Measurements from ENCODE around the gene CIAO3.

CIAO3 gene

GRCh38 chr16:716768-717325 is 23.9 kb downstream of the CIAO3 start:
- H3K27ac ChIP-seq (ENCODE audit: low read depth, low read length): no peak overlapping the region
- H2AK5ac ChIP-seq (ENCODE audit: low read length): no peak overlapping the region
- H3K4me3 ChIP-seq (ENCODE audit: low read depth, low read length): no peak overlapping the region
- H3K36me3 ChIP-seq (ENCODE audit: control insufficient read depth in 1 of 2, insufficient read depth in 2 of 2, low read length in 2 of 2): no peaks in the 10 kb centered on the region
- peaks cover 15% of the 10 kb centered on the region for H3K9me3 ChIP-seq (ENCODE audit: insufficient read depth, low read depth, low read length)
- no peak overlapping the region for H2BK120ac ChIP-seq (ENCODE audit: insufficient read depth, low read length, poor library complexity)
- H2BK5ac ChIP-seq (ENCODE audit: low read depth, low read length, poor library complexity): no peak overlapping the region
- DNase-seq: no peak
- no peak overlapping the region for H3K23ac ChIP-seq (ENCODE audit: low read length)
- H2AFZ ChIP-seq (ENCODE audit: insufficient read depth, low read length, poor library complexity): no peak overlapping the region
- no peak overlapping the region for H3K14ac ChIP-seq (ENCODE audit: low read length)
- H3K27me3 ChIP-seq (ENCODE audit: insufficient read depth, low read length): peaks cover 12% of the 10 kb centered on the region
- H2BK12ac ChIP-seq (ENCODE audit: low read length): no peak overlapping the region
- no peak overlapping the region for H3K4me2 ChIP-seq (ENCODE audit: low read length)
- no peak overlapping the region for H3K9ac ChIP-seq (ENCODE audit: low read length)
- no CpG with 5 or more reads among the region's 29 CpGs for WGBS (ENCODE audit: extremely low coverage, insufficient coverage, insufficient read length)
- H4K12ac ChIP-seq (ENCODE audit: low read depth, low read length): no peak overlapping the region
- H3K79me2 ChIP-seq (ENCODE audit: control insufficient read depth, insufficient read depth, low read length, poor library complexity): peaks cover 6% of the 10 kb centered on the region
- no peak overlapping the region for H3K4ac ChIP-seq (ENCODE audit: low read depth, low read length)
- H3K79me1 ChIP-seq (ENCODE audit: low read length): peaks cover 11% of the 10 kb centered on the region
- no peak overlapping the region for H3K18ac ChIP-seq (ENCODE audit: low read length)
- H3K4me1 ChIP-seq (ENCODE audit: control insufficient read depth in 1 of 2, insufficient read depth in 2 of 2, low read length in 2 of 2): peaks cover 30 to 35% of the 10 kb centered on the region in 2 experiments
- H4K8ac ChIP-seq (ENCODE audit: low read depth, low read length): no peak overlapping the region
- H4K91ac ChIP-seq (ENCODE audit: low read depth, low read length): no peak overlapping the region

- Histone ChIP-seq H3K4ac (ENCODE audit: low read depth, low read length) (no peak overlapping the region), H3K14ac (ENCODE audit: low read length) (no peak overlapping the region), H2BK5ac (ENCODE audit: low read depth, low read length, poor library complexity) (no peak overlapping the region), H3K23ac (ENCODE audit: low read length) (no peak overlapping the region), H3K9me3 (ENCODE audit: insufficient read depth, low read depth, low read length) (peaks cover 12% of the 10 kb centered on the region), H3K79me2 (ENCODE audit: control insufficient read depth, insufficient read depth, low read length, poor library complexity) (peaks cover 6% of the 10 kb centered on the region), H2BK120ac (ENCODE audit: insufficient read depth, low read length, poor library complexity) (no peak overlapping the region), H3K4me2 (ENCODE audit: low read length) (no peak overlapping the region), H2AFZ (ENCODE audit: insufficient read depth, low read length, poor library complexity) (no peak overlapping the region), H4K12ac (ENCODE audit: low read depth, low read length) (no peak overlapping the region), H3K79me1 (ENCODE audit: low read length) (peaks cover 9% of the 10 kb centered on the region), H3K27ac (ENCODE audit: low read depth, low read length) (no peak overlapping the region), H3K27me3 (ENCODE audit: insufficient read depth, low read length) (peaks cover 12% of the 10 kb centered on the region), H3K4me1 (ENCODE audit: control insufficient read depth in 1 of 2, insufficient read depth in 2 of 2, low read length in 2 of 2) (peaks cover 24 to 30% of the 10 kb centered on the region in 2 experiments), H2AK5ac (ENCODE audit: low read length) (no peak overlapping the region), H3K36me3 (ENCODE audit: control insufficient read depth in 1 of 2, insufficient read depth in 2 of 2, low read length in 2 of 2) (no peaks in the 10 kb centered on the region), H3K18ac (ENCODE audit: low read length) (no peak overlapping the region), H3K4me3 (ENCODE audit: low read depth, low read length) (no peak overlapping the region), H3K9ac (ENCODE audit: low read length) (no peak overlapping the region), H4K91ac (ENCODE audit: low read depth, low read length) (no peak overlapping the region), H2BK12ac (ENCODE audit: low read length) (no peak overlapping the region), H4K8ac (ENCODE audit: low read depth, low read length) (no peak overlapping the region)
- DNase-seq: no peak
- no CpG with 5 or more reads among the region's 12 CpGs for WGBS (ENCODE audit: extremely low coverage, insufficient coverage, insufficient read length)
These were observed 24.6 kb downstream of the CIAO3 start for GRCh38 chr16:716200-716568.

- peaks cover 24 to 28% of the 10 kb centered on the region in 2 experiments for H3K4me1 ChIP-seq (ENCODE audit: control insufficient read depth in 1 of 2, insufficient read depth in 2 of 2, low read length in 2 of 2)
- no peaks in the 10 kb centered on the region for H3K36me3 ChIP-seq (ENCODE audit: control insufficient read depth in 1 of 2, insufficient read depth in 2 of 2, low read length in 2 of 2)
- peaks cover 12% of the 10 kb centered on the region for H3K9me3 ChIP-seq (ENCODE audit: insufficient read depth, low read depth, low read length)
- no peak overlapping the region for H2BK120ac ChIP-seq (ENCODE audit: insufficient read depth, low read length, poor library complexity)
- H4K91ac ChIP-seq (ENCODE audit: low read depth, low read length): no peak overlapping the region
- H3K14ac ChIP-seq (ENCODE audit: low read length): no peak overlapping the region
- H3K79me1 ChIP-seq (ENCODE audit: low read length): peaks cover 4% of the 10 kb centered on the region
- H3K23ac ChIP-seq (ENCODE audit: low read length): no peak overlapping the region
- H3K4me2 ChIP-seq (ENCODE audit: low read length): peak overlapping the region; percentile 93
- no peak overlapping the region for H3K9ac ChIP-seq (ENCODE audit: low read length)
- no peak for DNase-seq
- H3K27ac ChIP-seq (ENCODE audit: low read depth, low read length): no peak overlapping the region
- no peak overlapping the region for H3K18ac ChIP-seq (ENCODE audit: low read length)
- H2AK5ac ChIP-seq (ENCODE audit: low read length): no peak overlapping the region
- peaks cover 12% of the 10 kb centered on the region for H3K27me3 ChIP-seq (ENCODE audit: insufficient read depth, low read length)
- no peak overlapping the region for H3K4ac ChIP-seq (ENCODE audit: low read depth, low read length)
- peak overlapping the region; percentile 40 for H4K8ac ChIP-seq (ENCODE audit: low read depth, low read length)
- H4K12ac ChIP-seq (ENCODE audit: low read depth, low read length): no peak overlapping the region
- H3K4me3 ChIP-seq (ENCODE audit: low read depth, low read length): peak overlapping the region; percentile 67
- WGBS (ENCODE audit: extremely low coverage, insufficient coverage, insufficient read length): no CpG with 5 or more reads among the region's 74 CpGs
- H2AFZ ChIP-seq (ENCODE audit: insufficient read depth, low read length, poor library complexity): no peak overlapping the region
- no peak overlapping the region for H2BK12ac ChIP-seq (ENCODE audit: low read length)
- peaks cover 2% of the 10 kb centered on the region for H3K79me2 ChIP-seq (ENCODE audit: control insufficient read depth, insufficient read depth, low read length, poor library complexity)
- H2BK5ac ChIP-seq (ENCODE audit: low read depth, low read length, poor library complexity): no peak overlapping the region
These were observed 25.2 kb downstream of the CIAO3 start for GRCh38 chr16:715477-716199.

GRCh38 chr16:714558-715476 is 26.0 kb downstream of the CIAO3 start, which contains the start of gene METRN:
METRN (plus strand) TSS chr16:715118; CDS start chr16:715290, 172 bp downstream.
- H3K18ac ChIP-seq (ENCODE audit: low read length): no peak within 1 kb of the TSS

More at GRCh38 chr16:714558-715476, 26.0 kb downstream of the CIAO3 start, which contains the start of gene METRN:
- H3K23ac ChIP-seq (ENCODE audit: low read length): no peak within 1 kb of the TSS
- peak within 1 kb of the TSS; percentile 74 for H4K8ac ChIP-seq (ENCODE audit: low read depth, low read length)
- H2AFZ ChIP-seq (ENCODE audit: insufficient read depth, low read length, poor library complexity): no peak within 1 kb of the TSS
- DNase-seq: peak; percentile 86 to 93
- peak within 1 kb of the TSS; percentile 93 for H3K4me2 ChIP-seq (ENCODE audit: low read length)
- no peak within 1 kb of the TSS for H2BK12ac ChIP-seq (ENCODE audit: low read length)
- H3K9ac ChIP-seq (ENCODE audit: low read length): no peak within 1 kb of the TSS
- peaks cover 20% of the 10 kb centered on the region in 2 experiments for H3K4me1 ChIP-seq (ENCODE audit: control insufficient read depth in 1 of 2, insufficient read depth in 2 of 2, low read length in 2 of 2)
- H3K79me1 ChIP-seq (ENCODE audit: low read length): peaks cover 2% of the 10 kb centered on the region
- no CpG with 5 or more reads among the region's 108 CpGs for WGBS (ENCODE audit: extremely low coverage, insufficient coverage, insufficient read length)
- H3K27me3 ChIP-seq (ENCODE audit: insufficient read depth, low read length): peaks cover 12% of the 10 kb centered on the region
- H4K91ac ChIP-seq (ENCODE audit: low read depth, low read length): peak within 1 kb of the TSS; percentile 20
- H3K14ac ChIP-seq (ENCODE audit: low read length): no peak within 1 kb of the TSS
- H2AK5ac ChIP-seq (ENCODE audit: low read length): no peak within 1 kb of the TSS
- H4K12ac ChIP-seq (ENCODE audit: low read depth, low read length): no peak within 1 kb of the TSS
- H3K4ac ChIP-seq (ENCODE audit: low read depth, low read length): no peak within 1 kb of the TSS
- H3K4me3 ChIP-seq (ENCODE audit: low read depth, low read length): peak within 1 kb of the TSS; percentile 67
- H3K36me3 ChIP-seq (ENCODE audit: control insufficient read depth in 1 of 2, insufficient read depth in 2 of 2, low read length in 2 of 2): no peaks in the 10 kb centered on the region
- H3K9me3 ChIP-seq (ENCODE audit: insufficient read depth, low read depth, low read length): peaks cover 12% of the 10 kb centered on the region
- H2BK5ac ChIP-seq (ENCODE audit: low read depth, low read length, poor library complexity): no peak within 1 kb of the TSS
- H3K79me2 ChIP-seq (ENCODE audit: control insufficient read depth, insufficient read depth, low read length, poor library complexity): no peaks in the 10 kb centered on the region
- H3K27ac ChIP-seq (ENCODE audit: low read depth, low read length): peak within 1 kb of the TSS; percentile 29
- H2BK120ac ChIP-seq (ENCODE audit: insufficient read depth, low read length, poor library complexity): no peak within 1 kb of the TSS

All from trophoblast cell (in vitro differentiated cells and primary cell).